ENCODE data around the gene PLEKHJ1.
"Not testable (repeated sequence)": the region's sequence is repeated elsewhere in the genome, so short reads cannot be mapped to it uniquely, and the experiment has no call there.

The PLEKHJ1 gene, protein sequence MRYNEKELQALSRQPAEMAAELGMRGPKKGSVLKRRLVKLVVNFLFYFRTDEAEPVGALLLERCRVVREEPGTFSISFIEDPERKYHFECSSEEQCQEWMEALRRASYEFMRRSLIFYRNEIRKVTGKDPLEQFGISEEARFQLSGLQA

DNA sequence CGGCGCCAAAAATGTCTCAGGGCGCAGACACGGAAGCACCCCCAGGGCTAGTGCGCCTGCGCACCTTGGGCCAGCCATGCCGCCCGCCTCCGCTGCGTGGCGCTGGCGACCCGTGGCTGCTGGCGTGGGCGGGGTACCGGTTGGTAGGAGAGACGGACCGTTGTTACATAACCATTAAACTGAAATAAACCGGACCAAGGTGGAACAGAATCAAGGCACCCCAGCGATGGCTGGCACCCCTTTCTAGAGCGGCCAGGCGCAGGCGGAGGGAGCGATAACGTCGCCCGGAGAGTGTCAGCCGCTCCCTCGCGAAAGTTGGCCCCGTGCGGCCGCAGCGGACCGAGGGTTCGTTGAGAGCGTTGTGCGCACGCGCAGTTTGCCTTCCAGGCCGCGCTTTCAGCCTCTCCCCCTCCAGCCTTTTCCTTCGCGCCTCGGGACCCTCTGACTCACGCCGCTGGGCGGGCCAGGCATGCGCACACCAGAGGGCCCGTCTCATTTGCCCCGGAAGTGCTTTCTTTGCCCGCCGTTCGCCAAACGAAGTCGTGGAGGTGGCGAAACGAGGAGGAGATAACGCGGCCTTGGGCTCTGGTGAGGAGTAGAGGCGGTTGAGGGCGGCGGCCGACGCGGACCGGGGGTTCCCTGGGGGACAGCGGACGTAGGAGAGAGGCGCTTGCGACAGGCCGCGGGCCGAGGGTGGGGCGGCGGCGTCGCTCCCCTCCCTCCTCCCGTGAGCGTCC lies at the start of gene PLEKHJ1, which contains the start of gene SF3A2:
TSS of gene PLEKHJ1 (minus strand) at position 16 of the 737 bp plus-strand sequence. CDS start 81 bp downstream, outside the sequence.
TSS of gene SF3A2 (plus strand) at position 511 of the 737 bp plus-strand sequence. CDS start 6,595 bp downstream, outside the sequence.
- peak; percentile 96 to 97 for DNase-seq (ENCODE audit: extremely low read depth in 1 of 2, low read depth in 1 of 2)

DNA sequence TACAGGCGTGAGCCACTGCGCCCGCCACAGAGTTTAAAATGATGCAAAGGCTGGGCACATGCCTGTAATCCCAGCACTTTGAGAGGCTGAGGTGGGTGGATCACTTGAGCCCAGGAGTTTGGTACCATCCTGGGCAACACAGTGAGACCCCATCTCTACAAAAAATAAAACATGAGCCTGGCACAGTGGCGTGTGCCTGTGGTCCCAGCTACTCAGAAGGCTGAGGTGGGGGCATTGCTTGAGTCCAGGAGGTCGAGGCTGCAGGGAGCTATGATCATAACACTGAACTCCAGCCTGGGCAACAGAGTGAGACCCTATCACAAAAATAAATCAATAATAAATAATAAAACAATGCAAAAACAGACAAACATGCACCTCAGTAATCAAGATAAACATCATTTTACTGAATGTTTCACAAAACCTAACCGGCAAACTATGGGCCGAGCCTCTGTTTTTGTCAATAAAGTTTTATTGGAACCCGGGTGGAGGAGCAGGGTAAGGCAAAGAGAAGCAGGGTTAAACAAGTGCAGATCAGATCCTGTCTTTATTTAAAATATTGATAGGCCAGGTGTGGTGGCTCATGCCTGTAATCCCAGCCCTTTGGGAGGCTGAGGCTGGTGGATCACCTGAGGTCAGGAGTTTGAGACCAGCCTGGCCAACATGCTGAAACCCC lies 47.8 kb upstream of the PLEKHJ1 start:
- DNase-seq (ENCODE audit: extremely low read depth in 1 of 2, low read depth in 1 of 2), result no peak

DNA sequence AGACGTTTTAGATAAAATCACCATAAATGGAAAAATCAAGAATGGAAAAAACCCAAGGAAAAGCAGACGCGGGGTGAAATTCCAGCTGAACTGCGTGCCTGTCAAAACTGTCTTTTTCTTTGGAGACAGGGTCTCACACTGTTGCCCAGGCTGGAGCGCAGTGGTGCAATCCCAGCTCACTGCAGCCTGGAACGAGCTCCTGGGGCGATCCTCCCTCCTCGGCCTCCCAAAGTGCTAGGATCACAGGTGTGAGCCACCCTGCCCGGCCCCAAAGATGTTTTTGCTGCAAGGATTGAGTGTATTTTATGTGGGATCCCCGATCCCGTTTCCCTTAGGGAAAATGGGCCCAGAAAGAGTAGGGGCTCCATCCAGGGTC lies 46.7 kb upstream of the PLEKHJ1 start:
- no peak for DNase-seq (ENCODE audit: extremely low read depth in 1 of 2, low read depth in 1 of 2)

DNA sequence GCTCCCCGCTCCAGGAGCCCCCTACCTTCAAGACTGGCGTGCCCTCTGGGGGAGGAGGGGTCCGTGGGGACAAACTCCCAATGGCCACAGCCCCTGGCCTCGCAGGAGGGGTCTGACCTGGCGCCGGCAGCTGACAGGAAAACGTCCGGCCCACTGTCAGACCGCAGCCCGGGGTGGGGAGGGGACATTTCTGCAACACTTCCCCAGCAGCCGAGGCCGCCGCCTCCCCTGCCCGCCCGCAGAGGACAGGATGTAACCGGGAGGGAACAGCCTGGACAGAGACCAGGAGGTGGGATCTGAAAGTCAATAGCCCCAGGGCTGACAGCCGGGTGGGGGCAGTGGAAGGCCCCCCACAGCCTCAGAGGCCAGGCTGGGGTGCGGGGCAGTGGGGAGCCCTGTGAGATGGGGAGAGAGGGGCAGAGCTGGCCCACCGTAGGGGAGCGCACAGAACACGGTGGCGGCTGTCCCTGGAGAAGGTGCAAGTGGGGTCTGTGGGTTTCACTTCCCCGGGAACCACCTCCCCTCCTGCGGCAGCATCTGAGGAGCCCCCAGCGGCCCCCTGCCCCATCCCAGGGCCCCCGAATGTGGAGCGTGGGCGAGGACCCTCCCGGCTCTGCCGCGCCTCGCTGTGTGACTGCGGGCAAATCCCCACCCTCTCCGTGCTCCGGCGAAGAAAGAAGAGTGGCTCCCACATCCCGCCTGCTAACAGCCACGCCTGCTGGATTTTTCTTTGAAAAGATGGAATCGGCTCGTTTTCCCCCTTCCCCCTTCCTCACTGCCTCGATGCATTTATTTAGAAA lies 46.1 kb upstream of the PLEKHJ1 start, which contains the start of gene PEAK3:
TSS of gene PEAK3 (minus strand) at position 114 of the 800 bp plus-strand sequence. CDS start 1,244 bp downstream, outside the sequence.
- DNase-seq (ENCODE audit: extremely low read depth in 1 of 2, low read depth in 1 of 2), result no peak

DNA sequence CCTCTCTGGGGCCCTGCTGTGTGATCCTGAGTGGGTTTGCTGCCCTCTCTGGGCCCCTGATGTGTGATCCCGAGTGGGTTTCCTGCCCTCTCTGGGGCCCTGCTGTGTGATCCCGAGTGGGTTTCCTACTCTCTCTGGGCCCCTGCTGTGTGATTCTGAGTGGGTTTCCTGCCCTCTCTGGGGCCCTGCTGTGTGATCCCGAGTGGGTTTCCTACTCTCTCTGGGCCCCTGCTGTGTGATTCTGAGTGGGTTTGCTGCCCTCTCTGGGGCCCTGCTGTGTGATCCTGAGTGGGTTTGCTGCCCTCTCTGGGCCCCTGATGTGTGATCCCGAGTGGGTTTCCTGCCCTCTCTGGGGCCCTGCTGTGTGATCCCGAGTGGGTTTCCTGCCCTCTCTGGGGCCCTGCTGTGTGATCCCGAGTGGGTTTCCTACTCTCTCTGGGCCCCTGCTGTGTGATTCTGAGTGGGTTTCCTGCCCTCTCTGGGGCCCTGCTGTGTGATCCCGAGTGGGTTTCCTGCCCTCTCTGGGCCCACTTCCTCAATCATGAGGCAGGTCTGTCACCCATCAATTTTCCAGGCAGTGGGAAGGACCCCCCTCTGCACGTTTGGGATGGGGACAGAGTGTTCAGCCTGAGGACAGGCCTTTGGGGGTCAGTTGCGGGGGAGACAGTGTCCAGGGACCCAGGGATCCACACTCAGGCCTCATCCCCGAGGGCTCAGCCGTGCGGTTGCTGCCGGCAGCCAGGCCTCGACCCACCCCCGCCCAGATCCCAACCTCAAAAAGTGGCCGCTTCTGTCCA lies 45.3 kb upstream of the PLEKHJ1 start:
- DNase-seq (ENCODE audit: extremely low read depth in 1 of 2, low read depth in 1 of 2), result not testable (repeated sequence)

DNA sequence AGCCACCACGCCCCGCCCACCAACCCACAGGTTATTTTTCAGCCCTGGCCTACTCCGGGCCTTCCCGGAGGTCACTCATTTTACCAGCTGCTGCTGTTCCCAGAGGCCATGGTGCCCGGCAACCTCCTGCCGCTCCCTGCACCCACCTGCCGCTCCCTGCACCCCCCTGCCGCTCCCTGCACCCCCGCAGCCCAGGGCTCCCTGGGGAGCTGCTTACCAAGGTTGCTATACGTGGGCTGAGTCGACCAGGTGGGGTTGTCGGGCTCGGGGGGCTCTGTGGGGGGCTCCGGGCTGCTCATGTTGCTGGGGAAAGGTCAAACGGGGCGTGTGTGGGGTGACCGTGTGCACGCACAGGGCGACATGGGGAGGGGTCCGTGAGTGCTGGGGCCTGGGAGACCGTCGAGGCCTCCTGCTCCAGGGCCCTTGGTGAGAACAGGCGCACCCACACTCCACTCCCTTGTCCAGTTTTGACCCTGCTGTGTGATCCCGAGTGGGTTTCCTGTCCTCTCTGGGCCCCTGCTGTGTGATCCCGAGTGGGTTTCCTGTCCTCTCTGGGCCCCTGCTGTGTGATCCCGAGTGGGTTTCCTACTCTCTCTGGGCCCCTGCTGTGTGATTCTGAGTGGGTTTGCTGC lies 44.6 kb upstream of the PLEKHJ1 start:
- DNase-seq (ENCODE audit: extremely low read depth in 1 of 2, low read depth in 1 of 2), result no peak

DNA sequence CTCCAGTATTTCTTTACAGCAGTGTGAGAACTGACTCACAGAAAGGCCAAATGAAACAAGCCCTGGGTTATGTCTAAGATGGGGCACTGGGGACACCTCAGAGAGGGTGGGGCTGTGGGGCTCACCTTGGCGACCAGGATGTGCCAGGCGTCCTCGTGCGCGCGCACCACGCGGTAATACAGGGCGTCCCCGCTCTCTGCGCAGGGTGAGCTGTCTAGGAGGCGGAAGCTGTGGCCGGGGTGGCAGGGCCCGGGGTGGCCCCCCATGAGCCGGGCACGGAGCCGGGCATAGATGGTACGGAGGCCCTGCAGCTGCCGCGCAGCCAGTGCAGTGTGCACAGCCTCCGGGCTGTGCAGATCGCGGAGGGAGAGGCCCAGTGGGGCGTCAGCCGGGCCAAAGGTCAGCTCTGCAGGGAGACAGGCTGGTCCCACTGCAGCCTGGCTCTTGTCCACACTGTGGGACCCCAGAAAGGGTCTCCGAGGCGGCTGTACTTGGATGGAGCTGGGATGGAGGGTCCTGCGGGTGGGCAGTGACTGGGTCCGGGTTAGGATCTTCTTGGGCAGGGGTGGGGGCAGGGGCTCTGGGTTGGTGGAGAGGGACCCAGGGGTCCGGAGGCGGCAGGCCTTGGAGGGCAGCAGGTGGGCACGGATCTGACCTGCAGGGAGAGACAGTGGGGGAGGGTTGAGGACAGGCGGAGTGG lies 42.5 kb upstream of the PLEKHJ1 start:
- no peak for DNase-seq (ENCODE audit: extremely low read depth in 1 of 2, low read depth in 1 of 2)

DNA sequence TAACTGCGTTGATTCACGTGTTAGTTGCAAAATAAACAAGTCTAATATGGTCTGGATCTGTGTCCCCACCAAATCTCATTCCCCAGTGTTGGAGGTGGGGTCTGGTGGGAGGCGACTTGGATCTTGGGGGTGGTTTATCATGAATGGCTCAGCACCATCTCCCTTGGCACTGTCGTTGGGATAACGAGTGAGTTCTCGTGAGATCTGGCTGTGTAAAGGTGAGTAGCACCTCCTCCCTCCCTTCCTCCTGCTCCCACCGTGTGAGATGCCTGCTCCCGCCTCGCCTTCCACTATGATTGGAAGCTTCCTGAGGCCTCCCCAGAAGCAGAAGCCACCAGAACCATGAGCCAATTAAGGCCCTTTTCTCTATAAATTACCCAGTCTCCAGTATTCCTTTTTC lies 41.0 kb upstream of the PLEKHJ1 start:
- no peak for DNase-seq (ENCODE audit: extremely low read depth in 1 of 2, low read depth in 1 of 2)

DNA sequence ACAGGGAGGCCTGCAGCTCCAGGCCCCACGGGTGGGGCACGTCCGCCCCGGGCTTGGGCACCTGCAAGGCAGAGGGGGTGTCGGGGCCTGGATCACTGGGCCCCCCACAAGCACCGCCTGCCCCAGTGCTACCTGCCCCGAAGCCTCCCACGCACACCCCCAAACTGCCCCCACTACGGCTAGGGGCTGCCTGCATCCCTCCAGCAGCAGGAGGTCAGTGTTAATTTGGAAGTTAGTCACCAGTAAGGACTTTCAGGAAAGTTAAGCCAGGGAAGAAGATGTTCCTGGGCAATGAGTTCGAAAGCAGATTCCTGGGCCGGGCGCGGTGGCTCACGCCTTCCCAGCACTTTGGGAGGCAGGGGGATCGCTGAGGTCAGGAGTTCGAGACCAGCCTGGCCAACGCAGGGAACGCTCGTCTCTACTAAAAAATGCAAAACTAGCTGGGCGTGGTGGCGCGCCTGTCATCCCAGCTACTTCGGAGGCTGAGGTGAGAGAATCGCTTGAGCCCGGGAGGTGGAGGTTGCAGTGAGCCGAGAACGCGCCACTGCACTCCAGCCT lies 40.4 kb upstream of the PLEKHJ1 start:
- DNase-seq (ENCODE audit: extremely low read depth in 1 of 2, low read depth in 1 of 2), result no peak

DNA sequence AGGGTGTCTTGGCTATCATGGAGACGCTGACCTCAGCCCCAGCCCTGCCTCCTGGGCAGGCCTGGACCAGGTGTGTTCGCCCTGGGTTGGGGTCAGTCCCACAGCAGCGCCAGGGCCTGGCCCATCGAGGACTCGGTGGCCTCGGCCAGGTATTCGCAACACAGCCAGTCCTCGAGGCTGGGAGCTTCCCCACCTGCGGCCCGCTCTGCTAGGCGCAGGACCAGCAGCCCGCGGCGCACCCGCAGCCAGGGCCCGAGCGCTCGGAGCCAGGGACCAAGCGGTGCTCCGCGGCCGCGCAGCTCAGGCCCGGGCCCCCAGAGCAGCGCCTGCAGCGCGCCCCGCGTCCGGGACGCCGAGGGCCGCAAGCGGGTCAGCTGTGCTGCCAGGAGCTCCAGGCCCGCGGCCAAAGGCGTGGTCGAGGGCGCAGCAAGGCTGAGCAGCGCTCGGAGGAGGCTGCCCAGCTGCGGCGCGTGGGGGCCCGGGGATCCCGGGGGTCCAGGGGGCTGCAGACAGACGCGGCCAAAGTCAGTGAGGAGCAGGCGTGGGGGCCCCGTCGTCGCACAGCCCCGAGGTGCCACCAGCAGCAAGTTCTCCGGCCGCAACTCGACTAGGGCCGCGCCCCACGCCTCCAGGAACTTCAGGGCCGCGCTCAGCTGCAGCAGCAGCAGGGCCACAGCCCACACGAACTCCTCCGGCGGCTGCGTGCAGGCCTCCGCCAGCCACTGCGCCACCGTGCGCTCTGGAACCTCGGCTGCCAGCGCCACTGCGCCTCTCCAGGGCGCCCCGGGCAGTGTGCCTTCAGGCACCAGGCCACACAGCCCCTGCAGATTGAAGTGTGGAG lies 39.7 kb upstream of the PLEKHJ1 start:
- no peak for DNase-seq (ENCODE audit: extremely low read depth in 1 of 2, low read depth in 1 of 2)

DNA sequence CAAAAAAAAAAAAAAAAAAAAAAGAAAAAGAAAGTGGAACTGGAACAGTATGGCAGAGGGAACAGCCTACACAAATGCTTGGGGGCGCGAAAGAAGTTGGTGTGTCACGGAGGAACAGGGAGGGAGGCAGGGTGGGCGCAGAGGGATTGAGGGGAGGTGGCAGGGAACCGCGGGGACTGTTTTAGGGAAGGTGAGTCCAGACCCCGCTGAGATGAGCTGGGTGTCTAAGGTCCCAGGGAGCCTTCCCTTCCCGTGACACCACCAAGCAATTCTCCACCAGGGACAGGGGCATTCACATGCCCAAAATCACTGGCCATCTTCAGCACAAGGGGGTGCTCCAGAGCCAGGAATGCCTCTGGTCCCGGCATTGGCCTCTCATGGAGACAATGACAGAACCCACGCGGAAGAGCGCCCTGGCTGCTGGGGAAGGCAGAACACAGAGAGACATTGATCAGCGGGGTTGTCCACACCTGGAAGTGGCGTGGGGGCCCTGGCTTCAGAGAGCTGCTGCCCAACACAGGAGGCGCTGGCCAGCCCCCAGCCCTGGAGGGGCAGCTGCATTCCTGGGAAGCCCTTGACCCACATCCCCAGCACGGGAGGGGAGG lies 38.9 kb upstream of the PLEKHJ1 start:
- DNase-seq (ENCODE audit: extremely low read depth in 1 of 2, low read depth in 1 of 2), result no peak

DNA sequence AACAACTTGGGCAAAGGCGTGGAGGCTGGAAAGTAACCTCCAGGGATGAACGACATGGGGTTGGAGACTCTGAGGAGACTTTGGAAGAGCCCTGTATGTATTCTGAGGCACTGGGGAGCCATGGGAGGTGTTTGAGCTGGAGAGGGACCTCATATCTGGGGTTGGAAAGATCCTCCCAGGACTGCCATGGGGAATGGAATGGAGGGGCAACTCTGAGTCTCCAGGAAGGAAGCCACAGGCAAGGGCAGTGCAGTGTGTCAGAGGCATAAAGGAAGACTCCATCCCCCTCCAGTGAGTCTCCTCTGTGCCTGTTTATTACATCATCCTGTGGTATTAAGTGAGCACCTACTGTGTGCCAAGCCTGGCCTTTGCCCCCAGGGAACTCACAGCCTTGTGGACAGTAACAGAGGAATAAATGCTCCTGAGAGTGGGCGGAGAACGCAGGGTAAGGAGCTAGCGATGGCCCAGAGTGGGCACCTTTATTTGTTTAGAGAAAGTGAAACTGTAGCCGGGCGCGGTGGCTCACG lies 38.1 kb upstream of the PLEKHJ1 start:
- DNase-seq (ENCODE audit: extremely low read depth in 1 of 2, low read depth in 1 of 2), result no peak

DNA sequence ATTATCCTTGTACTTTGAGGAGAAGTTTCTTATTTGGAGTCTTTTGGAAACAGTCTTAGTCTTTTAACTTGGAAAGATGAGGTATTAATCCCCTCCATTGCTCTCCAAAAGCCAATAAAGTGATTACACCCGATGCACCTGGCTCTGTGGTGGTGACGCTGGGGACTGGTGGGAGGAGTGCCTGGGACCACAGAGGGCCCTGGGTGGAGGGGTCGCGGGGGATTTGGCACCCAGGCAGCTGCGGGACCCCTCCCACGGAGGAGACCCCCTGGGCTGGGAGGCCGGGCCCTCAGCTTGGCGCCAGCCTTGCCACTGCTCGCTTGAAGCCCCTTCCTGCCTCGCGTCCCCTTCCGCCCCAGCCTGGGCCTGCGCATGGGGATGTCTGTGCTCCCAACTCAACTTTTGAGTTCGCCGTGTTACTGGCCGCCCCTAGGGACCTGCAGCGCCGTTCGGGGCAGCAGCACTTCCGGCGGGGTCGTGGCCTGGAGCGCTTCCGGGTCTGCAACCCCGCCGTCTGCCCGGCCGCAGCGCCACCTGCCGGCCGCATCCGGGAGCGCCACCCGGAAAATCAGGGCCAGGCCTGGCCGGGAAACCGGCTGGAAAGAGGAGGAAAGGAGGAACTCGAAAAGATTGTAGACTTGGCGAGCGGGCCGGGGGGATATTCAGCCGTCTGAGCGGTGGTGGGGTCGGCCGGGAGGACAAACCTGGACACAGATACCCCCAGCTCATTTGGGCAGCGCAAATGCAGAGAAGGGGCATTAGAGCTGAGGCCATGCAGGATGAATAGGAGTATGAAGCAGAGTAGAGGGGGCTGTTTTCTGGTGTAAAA lies 37.4 kb upstream of the PLEKHJ1 start:
- DNase-seq (ENCODE audit: extremely low read depth in 1 of 2, low read depth in 1 of 2), result peak; percentile 72 to 80

DNA sequence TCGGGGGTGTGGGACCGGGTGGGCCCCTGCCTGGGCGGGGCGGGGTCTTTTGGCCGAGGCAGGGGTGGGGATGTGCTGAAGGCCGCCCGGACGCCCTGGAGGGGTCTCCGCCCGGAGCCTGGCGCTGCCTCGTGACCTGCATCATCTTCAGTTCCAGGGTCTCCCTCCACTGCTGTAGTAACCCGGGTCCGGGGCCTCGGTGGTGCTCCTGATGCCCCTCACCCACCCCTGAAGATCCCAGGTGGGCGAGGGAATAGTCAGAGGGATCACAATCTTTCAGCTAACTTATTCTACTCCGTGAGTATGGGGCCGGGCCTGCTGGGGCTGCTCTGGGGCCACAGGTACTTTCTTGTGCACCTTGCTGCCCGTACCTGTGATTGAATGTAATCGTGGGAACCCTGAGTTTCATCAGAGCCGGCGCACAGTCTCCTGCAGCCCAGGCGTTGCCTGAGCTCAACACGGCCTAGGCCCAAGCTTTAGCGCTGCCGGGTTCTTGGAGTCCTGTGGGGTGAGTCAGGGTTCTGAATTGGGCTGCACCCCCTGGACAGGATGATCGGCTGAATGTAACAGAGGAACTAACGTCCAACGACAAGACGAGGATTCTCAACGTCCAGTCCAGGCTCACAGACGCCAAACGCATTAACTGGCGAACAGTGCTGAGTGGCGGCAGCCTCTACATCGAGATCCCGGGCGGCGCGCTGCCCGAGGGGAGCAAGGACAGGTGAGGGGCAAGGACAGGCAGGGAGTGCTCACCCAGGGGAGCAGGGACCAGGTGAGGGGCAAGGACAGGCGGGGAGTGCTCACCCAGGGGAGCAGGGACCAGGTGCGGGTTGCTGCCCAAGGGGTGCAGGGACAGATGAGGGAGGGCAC lies 35.3 kb upstream of the PLEKHJ1 start:
- no peak for DNase-seq (ENCODE audit: extremely low read depth in 1 of 2, low read depth in 1 of 2)

DNA sequence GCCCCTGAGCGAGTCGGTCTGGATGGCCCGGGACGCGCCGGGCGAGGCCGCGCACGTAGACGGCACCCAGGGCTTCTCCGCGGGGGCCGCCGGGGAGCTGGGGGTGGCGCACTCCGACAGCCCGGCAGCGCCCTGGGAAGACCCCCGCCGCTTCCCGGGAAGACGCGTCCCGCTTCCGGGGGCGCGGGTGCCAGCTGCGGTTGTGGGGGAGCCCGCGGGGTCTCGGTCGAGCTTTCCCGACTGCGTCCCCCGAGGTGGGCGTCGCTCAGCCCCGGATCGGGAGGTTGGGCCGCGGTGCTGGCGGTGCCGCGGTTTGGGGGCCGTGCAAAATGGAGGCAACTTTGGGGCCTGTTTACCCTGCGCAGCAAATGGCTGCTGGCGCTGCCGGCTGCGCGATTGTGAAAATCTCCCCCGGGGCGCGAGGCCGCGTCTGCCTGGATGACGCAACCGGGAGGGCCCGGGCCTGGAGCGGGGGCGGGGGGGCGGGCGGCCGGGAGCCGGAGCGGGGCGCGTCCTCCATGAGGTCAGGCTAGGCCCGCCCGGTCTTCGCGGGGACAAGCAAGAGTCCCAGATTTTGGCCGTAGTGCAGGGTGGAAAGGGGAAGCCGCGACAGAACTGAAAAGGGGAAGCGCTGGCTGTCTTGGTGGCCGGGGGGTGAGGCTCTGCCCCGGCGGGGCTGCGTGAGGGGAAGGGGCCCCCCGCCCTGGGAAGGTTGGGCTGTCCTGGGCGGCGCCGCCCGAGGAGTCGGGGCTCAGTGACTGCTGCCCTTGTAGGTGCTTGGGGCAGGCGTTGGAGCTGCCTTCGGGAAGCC lies 34.5 kb upstream of the PLEKHJ1 start:
- DNase-seq (ENCODE audit: extremely low read depth in 1 of 2, low read depth in 1 of 2), result peak in 1 of 2 donors; percentile 69

Measured in stimulated activated CD8-positive, alpha-beta memory T cell treated with anti-CD3 and anti-CD28 coated beads, Interleukin-7, amount 100 ng/mL, for 48 hours (primary cell).